ENCODE data around the gene XXYLT1.

- no peak for TF ChIP-seq POLR2A (IDR thresholded peaks at IDR 0.05; ENCODE audit: low read depth, low read length)
- no peak for TF ChIP-seq POLR2AphosphoS5 (IDR thresholded peaks at IDR 0.05; ENCODE audit: low read depth, low read length)
Observed at GRCh38 chr3:195125646-195126045, 145.3 kb downstream of the XXYLT1 start.
